Measurements from ENCODE around the gene FCRL3.
"Not testable (repeated sequence)": the region's sequence is repeated elsewhere in the genome, so short reads cannot be mapped to it uniquely, and the experiment has no call there.

FCRL3 gene, protein sequence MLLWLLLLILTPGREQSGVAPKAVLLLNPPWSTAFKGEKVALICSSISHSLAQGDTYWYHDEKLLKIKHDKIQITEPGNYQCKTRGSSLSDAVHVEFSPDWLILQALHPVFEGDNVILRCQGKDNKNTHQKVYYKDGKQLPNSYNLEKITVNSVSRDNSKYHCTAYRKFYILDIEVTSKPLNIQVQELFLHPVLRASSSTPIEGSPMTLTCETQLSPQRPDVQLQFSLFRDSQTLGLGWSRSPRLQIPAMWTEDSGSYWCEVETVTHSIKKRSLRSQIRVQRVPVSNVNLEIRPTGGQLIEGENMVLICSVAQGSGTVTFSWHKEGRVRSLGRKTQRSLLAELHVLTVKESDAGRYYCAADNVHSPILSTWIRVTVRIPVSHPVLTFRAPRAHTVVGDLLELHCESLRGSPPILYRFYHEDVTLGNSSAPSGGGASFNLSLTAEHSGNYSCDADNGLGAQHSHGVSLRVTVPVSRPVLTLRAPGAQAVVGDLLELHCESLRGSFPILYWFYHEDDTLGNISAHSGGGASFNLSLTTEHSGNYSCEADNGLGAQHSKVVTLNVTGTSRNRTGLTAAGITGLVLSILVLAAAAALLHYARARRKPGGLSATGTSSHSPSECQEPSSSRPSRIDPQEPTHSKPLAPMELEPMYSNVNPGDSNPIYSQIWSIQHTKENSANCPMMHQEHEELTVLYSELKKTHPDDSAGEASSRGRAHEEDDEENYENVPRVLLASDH

DNA sequence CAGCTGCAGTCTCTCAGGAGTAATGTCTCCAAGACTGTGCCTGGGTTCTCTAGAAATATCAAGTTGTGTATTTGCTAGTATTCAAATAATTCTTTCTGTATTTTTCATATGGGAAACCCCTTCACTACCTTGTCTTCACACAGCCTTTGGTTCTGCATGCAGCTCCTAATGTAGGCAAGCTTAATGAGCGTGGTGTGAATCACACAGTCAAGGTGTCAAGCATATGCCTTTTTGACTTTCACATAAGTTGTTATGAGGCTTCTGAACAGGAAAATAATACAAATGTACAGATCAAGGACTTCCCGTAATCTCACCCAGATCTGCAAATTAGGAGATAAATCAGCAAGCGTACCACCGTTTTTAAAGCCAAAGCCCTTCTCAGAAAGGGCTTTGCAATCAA lies at the start of gene FCRL3:
Gene FCRL3, minus strand, starts transcription at position 38 of the 400 bp plus-strand sequence. CDS start 280 bp downstream, outside the sequence.
- H3K36me3 Mint-ChIP-seq: peaks cover 49% of the 10 kb centered on the region
- ATAC-seq: peak; percentile 71
- no peaks in the 10 kb centered on the region for H3K27me3 Mint-ChIP-seq
- H3K27ac Mint-ChIP-seq: peak within 1 kb of the TSS; percentile 94
- H3K4me3 Mint-ChIP-seq: peak within 1 kb of the TSS; percentile 92
- peaks cover 91% of the 10 kb centered on the region for H3K4me1 Mint-ChIP-seq
- H3K9me3 Mint-ChIP-seq: no peaks in the 10 kb centered on the region

- ATAC-seq: no peak
- Mint-ChIP-seq H3K27me3 (no peaks in the 10 kb centered on the region), H3K27ac (peak overlapping the region; percentile 73), H3K36me3 (peaks cover 65% of the 10 kb centered on the region), H3K4me1 (peaks cover 28% of the 10 kb centered on the region), H3K4me3 (no peak overlapping the region), H3K9me3 (no peaks in the 10 kb centered on the region)
These were observed 47.8 kb upstream of the FCRL3 start for GRCh38 chr1:157748262-157748817.

- H3K9me3 Mint-ChIP-seq: peaks cover 9% of the 10 kb centered on the region
- ATAC-seq: peak; percentile 79
- no peak overlapping the region for H3K4me3 Mint-ChIP-seq
- peak overlapping the region; percentile 70 for H3K27ac Mint-ChIP-seq
- peaks cover 20% of the 10 kb centered on the region for H3K36me3 Mint-ChIP-seq
- peaks cover 56% of the 10 kb centered on the region for H3K4me1 Mint-ChIP-seq
- no peaks in the 10 kb centered on the region for H3K27me3 Mint-ChIP-seq
These were observed 38.8 kb upstream of the FCRL3 start for GRCh38 chr1:157739229-157739901.

DNA sequence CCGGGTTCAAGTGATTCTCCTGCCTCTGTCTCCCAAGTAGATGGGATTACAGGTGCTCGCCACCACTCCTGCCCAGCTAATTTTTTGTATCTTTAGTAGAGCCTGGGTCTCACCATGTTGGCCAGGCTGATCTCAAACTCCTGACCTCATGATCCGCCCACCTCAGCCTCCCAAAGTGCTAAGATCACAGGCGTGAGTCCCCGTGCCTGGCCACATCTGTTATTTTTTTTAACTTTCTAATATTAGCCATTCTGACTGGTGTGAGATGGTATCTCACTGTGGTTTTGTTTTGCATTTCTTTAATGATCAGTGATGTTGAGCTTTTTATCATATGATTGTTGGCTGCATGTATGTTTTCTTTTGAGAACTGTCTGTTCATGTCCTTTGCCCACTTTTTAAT lies 35.4 kb upstream of the FCRL3 start:
- not testable (repeated sequence) for ATAC-seq, H3K9me3 Mint-ChIP-seq, H3K4me3 Mint-ChIP-seq, H3K27me3 Mint-ChIP-seq
- peaks cover 78% of the 10 kb centered on the region for H3K4me1 Mint-ChIP-seq
- peaks cover 29% of the 10 kb centered on the region for H3K36me3 Mint-ChIP-seq
- H3K27ac Mint-ChIP-seq: peak overlapping the region; percentile 95

- ATAC-seq: peak; percentile 87
- Mint-ChIP-seq H3K36me3 (peaks cover 29% of the 10 kb centered on the region), H3K27me3 (no peaks in the 10 kb centered on the region), H3K27ac (peak overlapping the region; percentile 95), H3K9me3 (peaks cover 9% of the 10 kb centered on the region), H3K4me1 (peaks cover 73% of the 10 kb centered on the region), H3K4me3 (peak overlapping the region; percentile 28)
These were observed 33.8 kb upstream of the FCRL3 start for GRCh38 chr1:157734321-157734720.

DNA sequence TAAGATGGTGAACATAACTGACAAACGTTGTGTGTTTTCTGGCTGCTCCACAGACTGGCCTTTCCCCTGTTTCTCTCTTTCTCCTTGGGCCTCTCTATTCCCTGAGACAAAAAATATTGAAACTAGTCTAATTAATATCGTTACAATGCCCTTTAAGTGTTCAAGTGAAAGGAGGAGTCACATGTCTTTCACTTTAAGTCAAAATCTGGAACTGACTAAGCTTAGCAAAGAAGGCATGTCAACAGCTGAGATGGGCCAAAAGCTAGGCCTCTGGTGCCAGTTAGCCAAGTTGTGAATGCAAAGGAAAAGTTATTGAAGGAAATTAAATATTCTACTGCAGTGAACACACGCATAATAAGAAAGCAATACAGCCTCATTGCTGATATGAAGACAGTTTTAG lies 32.2 kb upstream of the FCRL3 start:
- Mint-ChIP-seq H3K27ac (peak overlapping the region; percentile 95), H3K4me3 (no peak overlapping the region), H3K9me3 (peaks cover 4% of the 10 kb centered on the region), H3K27me3 (no peaks in the 10 kb centered on the region), H3K36me3 (peaks cover 27% of the 10 kb centered on the region), H3K4me1 (peaks cover 75% of the 10 kb centered on the region)
- peak; percentile 83 for ATAC-seq

DNA sequence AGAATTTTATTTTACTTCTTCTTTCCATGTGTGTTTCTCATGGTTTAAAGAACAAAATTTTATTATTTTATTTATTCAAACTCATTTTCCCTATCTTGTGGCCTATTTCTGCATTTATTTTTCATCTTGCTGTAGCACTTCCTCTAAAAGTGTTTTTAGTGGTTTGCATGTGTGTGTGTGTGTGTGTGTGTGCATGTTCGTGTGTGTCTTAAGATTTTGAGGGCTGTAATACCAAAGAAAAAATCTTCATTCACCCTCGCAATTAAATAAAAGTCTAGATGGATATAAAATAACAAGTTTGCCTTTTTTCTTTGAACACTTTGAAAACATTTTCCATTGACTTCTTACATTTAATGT lies 24.6 kb upstream of the FCRL3 start:
- Mint-ChIP-seq H3K4me1 (peaks cover 66% of the 10 kb centered on the region), H3K4me3 (peak overlapping the region; percentile 57), H3K36me3 (peaks cover 22% of the 10 kb centered on the region), H3K9me3 (peaks cover 12% of the 10 kb centered on the region), H3K27me3 (no peaks in the 10 kb centered on the region), H3K27ac (peak overlapping the region; percentile 99)
- ATAC-seq: peak; percentile 49

- peaks cover 22% of the 10 kb centered on the region for H3K36me3 Mint-ChIP-seq
- peak; percentile 83 for ATAC-seq
- H3K4me3 Mint-ChIP-seq: peak overlapping the region; percentile 32
- H3K27me3 Mint-ChIP-seq: no peaks in the 10 kb centered on the region
- H3K27ac Mint-ChIP-seq: peak overlapping the region; percentile 99
- peaks cover 68% of the 10 kb centered on the region for H3K4me1 Mint-ChIP-seq
- H3K9me3 Mint-ChIP-seq: peaks cover 12% of the 10 kb centered on the region
These were observed 24.1 kb upstream of the FCRL3 start for GRCh38 chr1:157724537-157725220.

GRCh38 chr1:157723157-157723556 lies 22.6 kb upstream of the FCRL3 start:
- peak overlapping the region; percentile 18 for H3K4me3 Mint-ChIP-seq
- peak; percentile 49 for ATAC-seq

DNA sequence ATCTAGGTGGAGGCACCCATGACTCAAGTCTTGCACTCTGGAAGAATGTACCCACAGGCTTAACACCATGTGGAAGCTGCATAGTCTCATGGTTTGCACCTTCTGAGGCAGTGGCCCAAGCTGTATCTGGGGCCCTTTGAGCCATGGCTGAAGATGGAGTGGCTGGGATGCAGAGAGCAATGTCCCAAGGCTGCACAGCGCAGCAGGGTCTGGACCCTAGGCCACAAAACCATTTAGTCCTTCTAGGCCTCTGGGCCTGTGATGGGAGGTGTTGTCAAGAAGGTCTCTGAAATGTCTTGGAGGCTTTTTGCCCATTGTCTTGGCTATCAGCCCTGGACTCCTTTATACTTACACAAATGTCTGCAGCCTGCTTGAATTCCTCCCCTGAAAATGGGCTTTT lies 21.4 kb upstream of the FCRL3 start:
- H3K4me1 Mint-ChIP-seq: peaks cover 54% of the 10 kb centered on the region
- no peak overlapping the region for H3K4me3 Mint-ChIP-seq
- H3K9me3 Mint-ChIP-seq: peaks cover 12% of the 10 kb centered on the region
- no peak for ATAC-seq
- H3K27ac Mint-ChIP-seq: peak overlapping the region; percentile 99
- peaks cover 26% of the 10 kb centered on the region for H3K36me3 Mint-ChIP-seq
- no peaks in the 10 kb centered on the region for H3K27me3 Mint-ChIP-seq

More at GRCh38 chr1:157723157-157723556, 22.6 kb upstream of the FCRL3 start:
- Mint-ChIP-seq H3K4me1 (peaks cover 65% of the 10 kb centered on the region), H3K27ac (peak overlapping the region; percentile 99), H3K27me3 (no peaks in the 10 kb centered on the region), H3K36me3 (peaks cover 26% of the 10 kb centered on the region), H3K9me3 (peaks cover 12% of the 10 kb centered on the region)

GRCh38 chr1:157715736-157716135 lies 15.2 kb upstream of the FCRL3 start:
- no peak for ATAC-seq
- Mint-ChIP-seq H3K9me3 (peaks cover 3% of the 10 kb centered on the region), H3K4me3 (no peak overlapping the region), H3K36me3 (peaks cover 6% of the 10 kb centered on the region), H3K27me3 (no peaks in the 10 kb centered on the region), H3K27ac (peak overlapping the region; percentile 54), H3K4me1 (peaks cover 20% of the 10 kb centered on the region)

- H3K4me3 Mint-ChIP-seq: no peak overlapping the region
- peaks cover 7% of the 10 kb centered on the region for H3K36me3 Mint-ChIP-seq
- H3K27me3 Mint-ChIP-seq: no peaks in the 10 kb centered on the region
- no peak for ATAC-seq
- H3K27ac Mint-ChIP-seq: peak overlapping the region; percentile 49
- peaks cover 6% of the 10 kb centered on the region for H3K9me3 Mint-ChIP-seq
- peaks cover 47% of the 10 kb centered on the region for H3K4me1 Mint-ChIP-seq
These were observed 11.2 kb upstream of the FCRL3 start for GRCh38 chr1:157711802-157712201.

DNA sequence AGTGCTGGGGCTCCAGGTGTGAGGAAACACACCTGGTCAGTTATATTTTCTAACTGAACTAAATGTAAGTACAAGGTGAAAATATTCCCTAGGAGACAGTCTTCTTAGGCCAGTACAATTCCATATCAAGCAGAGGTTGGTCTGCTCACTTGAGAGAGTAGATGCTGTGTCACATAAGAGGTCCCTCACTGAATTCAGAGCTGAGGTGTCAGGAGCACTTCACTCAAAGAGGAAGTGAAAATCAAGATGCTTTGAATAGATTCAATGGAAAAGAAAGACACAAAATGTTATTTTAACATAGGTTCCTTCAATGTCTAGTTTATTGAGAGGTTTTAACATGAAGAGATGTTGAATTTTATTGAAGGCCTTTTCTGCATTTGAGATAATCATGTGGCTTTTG lies 4.3 kb upstream of the FCRL3 start:
- Mint-ChIP-seq H3K27me3 (no peaks in the 10 kb centered on the region), H3K9me3 (peaks cover 7% of the 10 kb centered on the region), H3K4me3 (peak overlapping the region; percentile 30), H3K36me3 (peaks cover 19% of the 10 kb centered on the region), H3K27ac (peak overlapping the region; percentile 94), H3K4me1 (peaks cover 90% of the 10 kb centered on the region)
- peak; percentile 86 for ATAC-seq

DNA sequence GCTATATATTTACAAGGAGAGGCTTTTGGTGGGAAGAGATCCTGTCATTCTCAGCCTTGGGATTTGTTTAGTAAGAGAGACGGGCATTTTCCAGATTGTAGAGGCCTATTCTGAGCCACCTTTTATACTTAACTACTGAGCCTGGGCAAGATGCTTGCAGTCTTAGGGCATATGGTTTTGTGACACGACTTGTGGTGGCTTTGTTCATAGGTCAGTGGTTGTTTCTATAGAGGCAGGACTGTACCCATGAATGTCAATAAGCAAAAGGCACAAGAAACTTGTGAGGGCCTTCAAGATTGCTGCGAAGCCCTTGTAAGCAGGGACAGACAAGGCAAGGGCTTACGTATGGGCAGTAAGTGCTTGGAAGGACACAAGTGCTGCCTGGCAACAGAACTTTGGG lies 3.4 kb upstream of the FCRL3 start:
- peak; percentile 78 for ATAC-seq
- Mint-ChIP-seq H3K27ac (peak overlapping the region; percentile 94), H3K4me3 (no peak overlapping the region), H3K27me3 (no peaks in the 10 kb centered on the region), H3K4me1 (peaks cover 90% of the 10 kb centered on the region), H3K9me3 (peaks cover 7% of the 10 kb centered on the region), H3K36me3 (peaks cover 28% of the 10 kb centered on the region)

Measured in stimulated activated memory B cell treated with anti-CD40 and anti-IgM and Interleukin-4, amounts not matched to agents 10 μg/mL and 1 μg/mL and 100 μg/mL, for 72 hours (primary cell).